Transverse colon (tissue), 4 donors: ENCODE data around the gene SERPIND1. TPM values are rescaled to one million over a fixed set of nuclear protein-coding genes. Genes with fewer than 3 reads are reported as not detected.
"Not testable (repeated sequence)": the region's sequence is repeated elsewhere in the genome, so short reads cannot be mapped to it uniquely, and the experiment has no call there.

Experiments used
- DNase-seq: peaks from one replicate; pipeline ENCODE4 v3.0.0-alpha.2; 2019
- H3K27ac ChIP-seq, 4 donors: fragments of 200-600 bp; sonication (generic); 2 replicates each; pipeline ENCODE4 v1.5.1; 2016 to 2018; ENCODE audit warnings: inconsistent platforms in 4 of 4
- H3K27me3 ChIP-seq: fragments of 200-600 bp; sonication (generic); 2 replicates; pipeline ENCODE4 v1.5.1; 2017; ENCODE audit warnings: inconsistent platforms
- H3K36me3 ChIP-seq, 4 donors: fragments of 200-600 bp; sonication (generic); 2 replicates each; pipeline ENCODE4 v1.5.1; 2017 to 2019; ENCODE audit warnings: inconsistent platforms in 4 of 4
- H3K4me1 ChIP-seq, 4 donors: fragments of 200-600 bp; sonication (generic); 2 replicates each; pipeline ENCODE4 v1.5.1; 2017 to 2020; ENCODE audit warnings: inconsistent platforms in 4 of 4
- H3K4me3 ChIP-seq, 4 donors: fragments of 200-600 bp; sonication (generic); 1 replicate in 1 of 4; 2 replicates in 3 of 4; pipeline versions ENCODE4 v1.5.1 to v1.6.1; 2017 to 2019; ENCODE audit warnings: inconsistent platforms in 4 of 4
- H3K9me3 ChIP-seq, 2 donors: fragments of 200-600 bp; sonication (generic); 2 replicates each; pipeline ENCODE4 v1.5.1; 2017 to 2019; ENCODE audit warnings: inconsistent platforms in 2 of 2
- EP300 ChIP-seq: sonication (generic); formaldehyde crosslinking; IDR thresholded peaks from one replicate; pipeline ENCODE4 v1.6.1; 2017; ENCODE audit warnings: antibody characterized with exemption, low read depth
- POLR2A ChIP-seq: fragments of 450-650 bp; IDR thresholded peaks from one replicate; pipeline ENCODE4 v1.6.1; 2016; ENCODE audit warnings: antibody characterized with exemption, mild to moderate bottlenecking, moderate library complexity
- POLR2AphosphoS5 ChIP-seq, 3 donors: sonication (generic); formaldehyde crosslinking; IDR thresholded peaks; one replicate each; pipeline ENCODE4 v1.6.1; 2016; ENCODE audit warnings: antibody characterized with exemption in 3 of 3
- WGBS, 2 donors: methylation state at CpG; one replicate each; pipeline ENCODE4 v1.1.5; 2018; ENCODE audit warnings: low coverage in 1 of 2; 5-methylcytosine and 5-hydroxymethylcytosine counted together
- in situ Hi-C, 4 donors: fragments of 200-750 bp; cut with MboI; loops; one replicate each; pipeline versions ENCODE4 v1.15.0 to v1.15.1; 2017; ENCODE audit warnings: low sequenced_read_pairs in 3 of 4, low pct_ligation_motif_present in 1 of 4, low pct_unique_long_range_greater_than_20kb in 1 of 4
- intact Hi-C: fragments of 100-400 bp; cut with DNase I; formaldehyde crosslinking; loops from one replicate; pipeline ENCODE4 v1.15.1; 2023; ENCODE audit warnings: low total_unique reads
- total RNA-seq, 4 donors: library from RNA; depleted of rRNA; stranded (reverse); fragments of >200 nt; gene quantifications; one replicate each; pipeline ENCODE4 v1.1.0, GENCODE V29; 2016
- TF ChIP-seq, protein P1 (sequence below), 5 experiments: fragments of 200-600 bp in 3 of 5; fragments of 450-650 bp in 2 of 5; sonication (generic) in 3 of 5; IDR thresholded peaks; 1 replicate in 2 of 5; 2 replicates in 3 of 5; pipeline ENCODE4 v1.5.1; 2016 to 2017; ENCODE audit warnings: antibody characterized with exemption in 5 of 5, inconsistent platforms in 3 of 5, mild to moderate bottlenecking in 2 of 5, moderate library complexity in 1 of 5

The SERPIND1 gene
- total RNA-seq, 4 donors from 2014 or later = not detected

DNA sequence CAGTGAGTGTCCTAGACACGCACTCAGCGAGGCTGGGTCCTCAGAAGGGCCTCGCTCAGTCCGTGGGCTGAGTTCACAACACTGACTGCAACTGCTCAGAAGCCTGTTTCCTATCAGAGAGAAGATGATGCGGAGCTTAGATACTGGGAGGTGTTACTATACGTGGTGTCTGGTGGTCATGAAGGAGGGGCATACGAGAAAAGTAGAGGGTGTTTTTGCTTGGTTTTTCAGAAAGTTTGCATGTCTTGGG, 9.5 kb upstream of the SERPIND1 start:
- intact Hi-C loops (no loop called here), in situ Hi-C loops (no loop called here)
- 87 to 98% methylated on average over 2 to 7 of the region's 7 CpGs for WGBS, 2 donors
- Histone ChIP-seq H3K27me3 (no peaks in the 10 kb centered on the region), H3K36me3 (peaks cover 0 to 42% (median 19%) of the 10 kb centered on the region in 4 donors), H3K4me1 (no peaks in the 10 kb centered on the region), H3K4me3 (no peak overlapping the region), H3K27ac (no peak overlapping the region), H3K9me3 (no peaks in the 10 kb centered on the region)
- DNase-seq = no peak
- TF ChIP-seq EP300 = no peak
- TF ChIP-seq, protein P1, sequence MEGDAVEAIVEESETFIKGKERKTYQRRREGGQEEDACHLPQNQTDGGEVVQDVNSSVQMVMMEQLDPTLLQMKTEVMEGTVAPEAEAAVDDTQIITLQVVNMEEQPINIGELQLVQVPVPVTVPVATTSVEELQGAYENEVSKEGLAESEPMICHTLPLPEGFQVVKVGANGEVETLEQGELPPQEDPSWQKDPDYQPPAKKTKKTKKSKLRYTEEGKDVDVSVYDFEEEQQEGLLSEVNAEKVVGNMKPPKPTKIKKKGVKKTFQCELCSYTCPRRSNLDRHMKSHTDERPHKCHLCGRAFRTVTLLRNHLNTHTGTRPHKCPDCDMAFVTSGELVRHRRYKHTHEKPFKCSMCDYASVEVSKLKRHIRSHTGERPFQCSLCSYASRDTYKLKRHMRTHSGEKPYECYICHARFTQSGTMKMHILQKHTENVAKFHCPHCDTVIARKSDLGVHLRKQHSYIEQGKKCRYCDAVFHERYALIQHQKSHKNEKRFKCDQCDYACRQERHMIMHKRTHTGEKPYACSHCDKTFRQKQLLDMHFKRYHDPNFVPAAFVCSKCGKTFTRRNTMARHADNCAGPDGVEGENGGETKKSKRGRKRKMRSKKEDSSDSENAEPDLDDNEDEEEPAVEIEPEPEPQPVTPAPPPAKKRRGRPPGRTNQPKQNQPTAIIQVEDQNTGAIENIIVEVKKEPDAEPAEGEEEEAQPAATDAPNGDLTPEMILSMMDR (IDR thresholded peaks at IDR 0.05) = no peak
- no peak for TF ChIP-seq POLR2AphosphoS5 (IDR thresholded peaks at IDR 0.05)
- no peak for TF ChIP-seq POLR2A

DNA sequence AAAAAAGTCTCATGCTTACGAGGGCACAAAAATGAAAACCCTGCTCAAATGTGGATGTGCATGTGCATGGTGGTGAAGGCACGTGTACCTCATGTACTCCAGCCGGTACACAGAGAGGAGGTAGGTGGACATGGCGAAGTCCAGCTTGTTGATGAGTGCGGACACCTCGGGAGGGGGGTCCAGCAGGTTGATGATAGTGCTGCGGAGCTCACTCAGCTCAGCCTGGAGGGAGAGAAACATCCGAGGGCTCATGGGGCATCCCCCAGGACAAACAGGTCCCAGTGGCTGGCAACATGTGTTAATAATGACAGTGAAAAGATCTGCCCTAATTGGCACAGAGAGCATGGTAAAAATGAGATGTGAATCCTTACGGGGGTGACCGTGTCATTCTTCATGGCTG, 9.2 kb upstream of the SERPIND1 start:
- H3K36me3 ChIP-seq = peaks cover 0 to 42% (median 19%) of the 10 kb centered on the region in 4 donors

DNA sequence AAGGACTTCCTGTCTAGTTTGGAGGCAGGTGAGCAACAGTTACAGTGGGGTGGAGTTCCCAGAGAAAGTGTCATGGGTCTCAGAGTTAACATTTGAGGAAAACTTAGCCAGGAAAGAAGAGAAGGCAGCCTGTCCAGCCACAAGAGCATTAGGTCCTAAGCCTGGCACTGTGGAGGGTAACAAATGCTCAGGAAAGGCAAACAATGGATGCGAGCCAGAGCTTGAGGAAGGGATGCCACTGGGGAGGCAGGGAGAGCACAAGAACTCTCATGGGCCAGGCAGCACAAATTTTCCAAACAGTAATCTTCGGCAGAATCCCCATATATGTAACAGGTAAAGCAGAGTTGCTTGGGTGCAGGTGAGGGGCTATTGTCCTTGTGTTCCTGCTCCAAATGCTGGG, 8.0 kb upstream of the SERPIND1 start:
- Histone ChIP-seq H3K4me3 (no peak overlapping the region), H3K4me1 (no peaks in the 10 kb centered on the region), H3K36me3 (peaks cover 0 to 35% (median 15%) of the 10 kb centered on the region in 4 donors), H3K27ac (no peak overlapping the region), H3K9me3 (no peaks in the 10 kb centered on the region), H3K27me3 (no peaks in the 10 kb centered on the region)
- in situ Hi-C loops (no loop called here), intact Hi-C loops (no loop called here)
- no peak for DNase-seq
- 97% methylated on average over 2 of the region's 2 CpGs; no CpG with 5 or more reads in 1 of the 2 donors for WGBS, 2 donors
- TF ChIP-seq, protein P1 (IDR thresholded peaks at IDR 0.05) = no peak
- TF ChIP-seq POLR2AphosphoS5 (IDR thresholded peaks at IDR 0.05) = no peak
- no peak for TF ChIP-seq EP300
- no peak for TF ChIP-seq POLR2A

More for the DNA sequence above, 9.2 kb upstream of the SERPIND1 start:
- no peak for DNase-seq
- 96 to 100% methylated on average over 1 to 10 of the region's 10 CpGs for WGBS, 2 donors
- H3K27ac ChIP-seq = no peak overlapping the region
- no peak overlapping the region for H3K4me3 ChIP-seq
- TF ChIP-seq POLR2AphosphoS5 (IDR thresholded peaks at IDR 0.05) = no peak
- TF ChIP-seq, protein P1 (IDR thresholded peaks at IDR 0.05) = no peak
- TF ChIP-seq POLR2A = no peak
- no peak for TF ChIP-seq EP300
- intact Hi-C loops (no loop called here), in situ Hi-C loops (no loop called here)
- H3K27me3 ChIP-seq = no peaks in the 10 kb centered on the region
- no peaks in the 10 kb centered on the region for H3K4me1 ChIP-seq
- H3K9me3 ChIP-seq = no peaks in the 10 kb centered on the region

DNA sequence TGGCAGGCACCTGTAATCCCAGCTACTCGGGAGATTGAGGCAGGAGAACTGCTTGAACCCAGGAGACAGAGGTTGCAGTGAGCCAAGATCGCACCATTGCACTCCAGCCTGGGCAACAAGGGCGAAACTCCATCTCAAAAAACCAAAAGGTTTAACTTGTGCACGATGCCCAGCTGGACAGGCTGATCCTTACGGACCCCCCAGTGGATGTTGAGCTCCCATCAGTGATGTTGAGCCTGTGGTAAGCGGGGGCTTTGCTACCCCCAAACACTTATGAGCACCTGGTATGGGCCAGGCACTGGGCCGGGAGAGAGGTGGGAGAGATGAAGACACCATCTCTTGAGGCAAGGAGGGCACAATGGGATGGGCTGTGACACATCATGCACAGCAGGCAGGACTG, 7.4 kb upstream of the SERPIND1 start:
- H3K36me3 ChIP-seq = peaks cover 0 to 33% (median 14%) of the 10 kb centered on the region in 4 donors
- no peak overlapping the region for H3K27ac ChIP-seq
- in situ Hi-C loops = no loop called here
- 96 to 100% methylated on average over 2 to 7 of the region's 7 CpGs for WGBS, 2 donors
- intact Hi-C loops = no loop called here
- H3K9me3 ChIP-seq = no peaks in the 10 kb centered on the region
- TF ChIP-seq EP300 (no peak), POLR2AphosphoS5 (IDR thresholded peaks at IDR 0.05) (no peak), POLR2A (no peak)
- TF ChIP-seq, protein P1 (IDR thresholded peaks at IDR 0.05) = no peak
- no peaks in the 10 kb centered on the region for H3K4me1 ChIP-seq
- H3K4me3 ChIP-seq = no peak overlapping the region
- H3K27me3 ChIP-seq = no peaks in the 10 kb centered on the region
- no peak for DNase-seq

GRCh38 chr22:20769496-20769826, 4.5 kb upstream of the SERPIND1 start:
- H3K9me3 ChIP-seq, H3K4me1 ChIP-seq, H3K4me3 ChIP-seq, H3K27me3 ChIP-seq, in situ Hi-C loops, H3K27ac ChIP-seq, DNase-seq, intact Hi-C loops: not testable (repeated sequence)
- 97 to 100% methylated on average over 4 to 9 of the region's 9 CpGs for WGBS, 2 donors
- peaks cover 0 to 11% (median 4%) of the 10 kb centered on the region in 4 donors for H3K36me3 ChIP-seq
